HCT116 (cell line): ENCODE data around the gene HNRNPL. TPM values are rescaled to one million over a fixed set of nuclear protein-coding genes. Genes with fewer than 3 reads are reported as not detected.

ENCODE experiments used
- ATAC-seq: fragments of 200-7000 bp; cut with Tn5 transposase; 2 replicates; pipeline ENCODE4 v1.9.1; 2020; ENCODE audit warnings: mild to moderate bottlenecking, moderate library complexity
- BruUV-seq: library from RNA; stranded (reverse); fragments of 400-500 nt; replicated peaks from 2 replicates; lab custom pipeline; 2021; lab: Mats Ljungman, UMichigan
- CTCF ChIA-PET: fragments of 300-600 bp; sonication (Branson Sonifier 250); formaldehyde crosslinking; loops from one replicate; lab custom pipeline; 2021; ENCODE audit warnings: antibody characterized with exemption; lab: Charles Lee
- POLR2A ChIA-PET: fragments of 300-600, 350-600 bp; sonication (Branson Sonifier 250); formaldehyde crosslinking; loops from one replicate; lab custom pipeline; 2021; ENCODE audit warnings: antibody characterized with exemption; lab: Charles Lee
- RAD21 ChIA-PET, 2 experiments: fragments of 300-600 bp; sonication (Branson Sonifier 250); formaldehyde crosslinking; loops; one replicate each; lab custom pipeline; 2023; ENCODE audit warnings: low total read pairs in 2 of 2; ENCODE audit not compliant: uncharacterized antibody in 2 of 2, unreplicated experiment in 2 of 2, low non-redundant PET in 1 of 2; lab: Charles Lee
- DNase-seq: peaks from one replicate; pipeline ENCODE4 v3.0.0-alpha.2; 2010; ENCODE audit warnings: low read depth, low spot score
- H2AFZ ChIP-seq: fragments of 200-600 bp; shearing (Covaris generic), sonication (generic); 2 replicates; pipeline ENCODE4 v1.6.1; 2017; ENCODE audit warnings: low read depth, mixed run types, mixed read lengths, antibody characterized with exemption, low read length; ENCODE audit not compliant: poor library complexity, severe bottlenecking
- H3K27ac ChIP-seq: 2 replicates; pipeline ENCODE4 v1.5.1; 2012; ENCODE audit warnings: low read depth, low read length
- H3K27me3 ChIP-seq: fragments of 200-600 bp; sonication (generic); 2 replicates; pipeline ENCODE4 v1.6.1; 2016; ENCODE audit warnings: mixed run types, low read length, mixed read lengths; ENCODE audit not compliant: insufficient read depth
- H3K36me3 ChIP-seq, 2 experiments: fragments of 200-500 bp in 1 of 2; fragments of 200-600 bp in 1 of 2; sonication (Bioruptor generic) in 1 of 2; sonication (generic) in 1 of 2; 2 replicates each; pipeline versions ENCODE4 v1.5.1 to v1.6.1; 2014 to 2016; ENCODE audit warnings: low read length in 2 of 2, inconsistent platforms in 1 of 2, mixed read lengths in 1 of 2, mixed run types in 1 of 2; ENCODE audit not compliant: insufficient read depth in 2 of 2, control insufficient read depth in 1 of 2
- H3K4me1 ChIP-seq, 2 experiments: fragments of 200-600 bp in 1 of 2; sonication (generic) in 1 of 2; 2 replicates each; pipeline versions ENCODE4 v1.5.1 to v1.6.1; 2012 to 2017; ENCODE audit warnings: low read length in 2 of 2, inconsistent platforms in 1 of 2, mild to moderate bottlenecking in 1 of 2, mixed read lengths in 1 of 2, mixed run types in 1 of 2, moderate library complexity in 1 of 2; ENCODE audit not compliant: insufficient read depth in 2 of 2, control insufficient read depth in 1 of 2
- H3K4me2 ChIP-seq: fragments of 200-600 bp; sonication (generic); 2 replicates; pipeline ENCODE4 v1.6.1; 2017; ENCODE audit warnings: mixed run types, low read length, mixed read lengths
- H3K4me3 ChIP-seq, 2 experiments: fragments of 200-600 bp in 1 of 2; sonication (generic) in 1 of 2; replicated peaks in 1 of 2; 2 replicates each; pipeline ENCODE4 v1.5.1; 2011 to 2016; ENCODE audit warnings: low read length in 2 of 2, control low read depth in 1 of 2, low read depth in 1 of 2, mild to moderate bottlenecking in 1 of 2, mixed read lengths in 1 of 2, mixed run types in 1 of 2
- H3K79me2 ChIP-seq: fragments of 200-600 bp; sonication (generic); 2 replicates; pipeline ENCODE4 v1.6.1; 2017; ENCODE audit warnings: mild to moderate bottlenecking, mixed run types, low read length, moderate library complexity, mixed read lengths; ENCODE audit not compliant: insufficient read depth
- H3K9ac ChIP-seq: fragments of 200-600 bp; sonication (generic); 2 replicates; pipeline ENCODE4 v1.6.1; 2016; ENCODE audit warnings: low read length, mixed read lengths
- H3K9me2 ChIP-seq: fragments of 200-600 bp; sonication (generic), shearing (Covaris generic); 2 replicates; pipeline ENCODE4 v1.6.1; 2017; ENCODE audit warnings: mixed run types, mild to moderate bottlenecking, moderate library complexity; ENCODE audit not compliant: insufficient read depth
- H3K9me3 ChIP-seq, 2 experiments: fragments of 200-500 bp in 1 of 2; fragments of 200-600 bp in 1 of 2; sonication (Bioruptor generic) in 1 of 2; sonication (generic) in 1 of 2; 2 replicates each; pipeline ENCODE4 v1.6.1; 2014 to 2017; ENCODE audit warnings: low read length in 2 of 2, mixed read lengths in 2 of 2, inconsistent platforms in 1 of 2, low read depth in 1 of 2, mild to moderate bottlenecking in 1 of 2, mixed run types in 1 of 2, moderate library complexity in 1 of 2; ENCODE audit not compliant: control insufficient read depth in 1 of 2, insufficient read depth in 1 of 2
- H4K20me1 ChIP-seq: fragments of 200-600 bp; sonication (generic), shearing (Covaris generic); 2 replicates; pipeline ENCODE4 v1.6.1; 2017; ENCODE audit warnings: mixed run types, mild to moderate bottlenecking, moderate library complexity; ENCODE audit not compliant: insufficient read depth
- CEBPB ChIP-seq: IDR thresholded peaks from 2 replicates; pipeline ENCODE4 v1.6.1; 2012; ENCODE audit warnings: low read depth
- ELF1 ChIP-seq: IDR thresholded peaks from 2 replicates; pipeline ENCODE4 v1.6.1; 2012; ENCODE audit warnings: low read depth, borderline replicate concordance
- EZH2 ChIP-seq: fragments of 200-600 bp; sonication (generic); IDR thresholded peaks from 2 replicates; pipeline ENCODE4 v1.6.1; 2017; ENCODE audit warnings: antibody characterized with exemption, mixed run types
- EZH2phosphoT487 ChIP-seq: fragments of 200-600 bp; IDR thresholded peaks from 2 replicates; pipeline ENCODE4 v1.6.1; 2018; ENCODE audit warnings: antibody characterized with exemption, borderline replicate concordance
- FOSL1 ChIP-seq: IDR thresholded peaks from 2 replicates; pipeline ENCODE4 v1.6.1; 2012; ENCODE audit warnings: low read depth
- JUND ChIP-seq: IDR thresholded peaks from 2 replicates; pipeline ENCODE4 v1.6.1; 2012
- POLR2A ChIP-seq: IDR thresholded peaks from 2 replicates; pipeline ENCODE4 v1.7.0; 2011; ENCODE audit warnings: borderline replicate concordance; ENCODE audit not compliant: insufficient read depth, insufficient read length; ENCODE audit errors: extremely low read depth
- POLR2AphosphoS5 ChIP-seq: IDR thresholded peaks from 2 replicates; pipeline ENCODE4 v1.6.1; 2011; ENCODE audit warnings: mild to moderate bottlenecking, low read depth, low read length, moderate library complexity
- SIN3A ChIP-seq: IDR thresholded peaks from 2 replicates; pipeline ENCODE4 v1.6.1; 2012; ENCODE audit warnings: low read depth
- TCF7L2 ChIP-seq: IDR thresholded peaks from 2 replicates; pipeline ENCODE4 v1.7.0; 2011; ENCODE audit warnings: borderline replicate concordance, inconsistent platforms; ENCODE audit not compliant: insufficient read depth, insufficient read length; ENCODE audit errors: extremely low read depth
- ZFX ChIP-seq: fragments of 450-650 bp; IDR thresholded peaks from 2 replicates; pipeline ENCODE4 v1.6.1; 2017
- ZNF274 ChIP-seq: fragments of 200-500 bp; sonication (Bioruptor generic); IDR thresholded peaks from 2 replicates; pipeline ENCODE4 v1.6.1; 2014; ENCODE audit warnings: mild to moderate bottlenecking, low read depth, low read length, inconsistent platforms
- intact Hi-C: fragments of 100-400 bp; cut with micrococcal nuclease; formaldehyde crosslinking; loops from 2 replicates; pipeline ENCODE4 v1.10.0; 2022
- total RNA-seq: library from RNA; stranded (reverse); gene quantifications from one replicate; pipeline ENCODE4 v1.2.1, GENCODE V29; 2021; ENCODE audit not compliant: unreplicated experiment
- TF ChIP-seq, protein P1 (sequence below): IDR thresholded peaks from 2 replicates; pipeline ENCODE4 v1.6.1; 2012; ENCODE audit warnings: low read depth
- TF ChIP-seq, protein P2 (sequence below): IDR thresholded peaks from 2 replicates; pipeline ENCODE4 v1.6.1; 2011; ENCODE audit warnings: mild to moderate bottlenecking, low read length, moderate library complexity; ENCODE audit not compliant: insufficient replicate concordance; ENCODE audit errors: extremely low read depth
- TF ChIP-seq, protein P3 (sequence below): IDR thresholded peaks from 2 replicates; pipeline ENCODE4 v1.6.1; 2012

The HNRNPL gene
- total RNA-seq, 1 experiment from 2014 or later: 551 TPM

DNA sequence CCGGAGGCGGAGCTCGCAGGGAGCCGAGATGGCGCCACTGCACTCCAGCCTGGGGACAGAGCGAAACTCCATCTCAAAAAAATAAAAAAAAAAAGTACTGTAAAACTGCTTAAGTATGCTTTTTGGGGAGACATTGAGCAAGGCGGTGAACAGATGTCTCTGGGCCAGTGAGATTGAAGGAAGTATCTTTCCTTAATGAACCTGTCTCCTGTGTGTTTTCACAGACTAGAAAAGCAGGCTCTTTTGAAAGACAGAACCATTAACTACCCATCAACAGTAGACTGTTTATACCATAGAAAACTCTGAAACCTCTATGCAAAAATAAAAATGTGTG, 16.7 kb downstream of the HNRNPL start:
- ChIA-PET POLR2A (interaction anchor here (1.3 to 1.5 kb wide), 2 partner anchors 10 to 16 kb away, joined by 4 to 9 read pairs; no protein-coding TSS in a partner anchor), CTCF (no interaction called here), RAD21 (no interaction called here)
- no peaks in the 10 kb centered on the region for H3K9me2 ChIP-seq
- BruUV-seq: no TSS peak
- no peak overlapping the region for H2AFZ ChIP-seq
- no peaks in the 10 kb centered on the region for H3K9me3 ChIP-seq
- 0 out of 2 replicates have a peak overlapping the region, but pooled peaks have one; percentile 3 for H3K27ac ChIP-seq
- intact Hi-C loops: loop anchor here (5.0 kb wide), 1 partner anchor 96 kb away; no protein-coding TSS in a partner anchor
- no peak overlapping the region for H3K9ac ChIP-seq
- peaks cover 19% of the 10 kb centered on the region in 2 experiments; a peak in 3 of 4 replicates for H3K36me3 ChIP-seq
- H3K79me2 ChIP-seq: peaks cover 25% of the 10 kb centered on the region; the same call in 1 of the 2 replicates
- no peak overlapping the region for H3K4me3 ChIP-seq
- no peak overlapping the region for H3K4me2 ChIP-seq
- H4K20me1 ChIP-seq: no peaks in the 10 kb centered on the region
- peaks cover 2 to 17% of the 10 kb centered on the region in 2 experiments; a peak in 3 of 4 replicates for H3K4me1 ChIP-seq
- no peaks in the 10 kb centered on the region for H3K27me3 ChIP-seq
- no peak for TF ChIP-seq ZNF274
- TF ChIP-seq EZH2phosphoT487: no peak
- no peak for TF ChIP-seq EZH2
- no peak for DNase-seq
- ATAC-seq: no peak

DNA sequence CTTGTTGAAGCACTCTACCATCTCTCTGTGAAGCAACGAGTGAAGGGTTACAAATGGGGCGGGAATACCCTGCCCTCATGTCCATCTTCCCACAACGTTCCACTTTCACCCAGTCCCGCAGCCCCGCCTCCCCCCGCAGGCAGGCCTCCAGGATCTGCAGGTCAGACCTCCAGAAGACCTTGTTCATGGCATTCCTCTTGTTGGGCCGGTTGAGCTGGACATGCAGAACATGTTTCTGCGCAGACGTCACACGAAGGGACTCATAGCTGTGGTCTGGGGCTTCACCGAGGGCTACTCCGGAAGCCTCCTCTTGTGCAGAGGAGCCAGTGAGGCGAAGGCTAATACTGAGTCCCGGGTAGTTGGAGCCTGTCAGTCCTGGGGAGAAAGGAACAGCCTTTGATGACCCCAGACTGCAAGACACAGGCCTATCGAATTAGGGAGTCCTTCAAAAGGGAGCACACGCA, 18.6 kb downstream of the HNRNPL start:
- Histone ChIP-seq H3K9ac (peak overlapping the region; percentile 70), H4K20me1 (no peaks in the 10 kb centered on the region), H3K27ac (peak overlapping the region; percentile 66), H3K36me3 (peaks cover 3 to 8% of the 10 kb centered on the region in 2 experiments; a peak in 1 of 4 replicates), H3K9me2 (no peaks in the 10 kb centered on the region), H3K79me2 (peaks cover 36% of the 10 kb centered on the region), H3K27me3 (no peaks in the 10 kb centered on the region), H3K4me1 (peaks cover 2 to 16% of the 10 kb centered on the region in 2 experiments; a peak in 3 of 4 replicates), H3K4me2 (peak overlapping the region; percentile 84), H3K4me3 (peak overlapping the region; percentile 61 to 68), H2AFZ (no peak overlapping the region), H3K9me3 (no peaks in the 10 kb centered on the region)
- POLR2A ChIA-PET: interaction anchor here (1.0 to 1.2 kb wide), 2 partner anchors 9 to 57 kb away, joined by 3 to 4 read pairs; no protein-coding TSS in a partner anchor
- DNase-seq (no peak), ATAC-seq (peak; percentile 53)
- CTCF ChIA-PET: interaction anchor here (0.9 to 1.1 kb wide), 3 partner anchors 9 to 428 kb away, joined by 3 read pairs; partner anchors contain the start of gene FAM98C
- intact Hi-C loops: loop anchor here (5.0 kb wide), 1 partner anchor 94 kb away; no protein-coding TSS in a partner anchor
- RAD21 ChIA-PET: no interaction called here
- BruUV-seq: TSS peak; percentile 75
- TF ChIP-seq EZH2: no peak
- no peak for TF ChIP-seq POLR2AphosphoS5
- TF ChIP-seq, protein P1, sequence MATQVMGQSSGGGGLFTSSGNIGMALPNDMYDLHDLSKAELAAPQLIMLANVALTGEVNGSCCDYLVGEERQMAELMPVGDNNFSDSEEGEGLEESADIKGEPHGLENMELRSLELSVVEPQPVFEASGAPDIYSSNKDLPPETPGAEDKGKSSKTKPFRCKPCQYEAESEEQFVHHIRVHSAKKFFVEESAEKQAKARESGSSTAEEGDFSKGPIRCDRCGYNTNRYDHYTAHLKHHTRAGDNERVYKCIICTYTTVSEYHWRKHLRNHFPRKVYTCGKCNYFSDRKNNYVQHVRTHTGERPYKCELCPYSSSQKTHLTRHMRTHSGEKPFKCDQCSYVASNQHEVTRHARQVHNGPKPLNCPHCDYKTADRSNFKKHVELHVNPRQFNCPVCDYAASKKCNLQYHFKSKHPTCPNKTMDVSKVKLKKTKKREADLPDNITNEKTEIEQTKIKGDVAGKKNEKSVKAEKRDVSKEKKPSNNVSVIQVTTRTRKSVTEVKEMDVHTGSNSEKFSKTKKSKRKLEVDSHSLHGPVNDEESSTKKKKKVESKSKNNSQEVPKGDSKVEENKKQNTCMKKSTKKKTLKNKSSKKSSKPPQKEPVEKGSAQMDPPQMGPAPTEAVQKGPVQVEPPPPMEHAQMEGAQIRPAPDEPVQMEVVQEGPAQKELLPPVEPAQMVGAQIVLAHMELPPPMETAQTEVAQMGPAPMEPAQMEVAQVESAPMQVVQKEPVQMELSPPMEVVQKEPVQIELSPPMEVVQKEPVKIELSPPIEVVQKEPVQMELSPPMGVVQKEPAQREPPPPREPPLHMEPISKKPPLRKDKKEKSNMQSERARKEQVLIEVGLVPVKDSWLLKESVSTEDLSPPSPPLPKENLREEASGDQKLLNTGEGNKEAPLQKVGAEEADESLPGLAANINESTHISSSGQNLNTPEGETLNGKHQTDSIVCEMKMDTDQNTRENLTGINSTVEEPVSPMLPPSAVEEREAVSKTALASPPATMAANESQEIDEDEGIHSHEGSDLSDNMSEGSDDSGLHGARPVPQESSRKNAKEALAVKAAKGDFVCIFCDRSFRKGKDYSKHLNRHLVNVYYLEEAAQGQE: no peak
- no peak for TF ChIP-seq ELF1
- TF ChIP-seq EZH2phosphoT487: no peak
- no peak for TF ChIP-seq ZFX
- TF ChIP-seq, protein P2, sequence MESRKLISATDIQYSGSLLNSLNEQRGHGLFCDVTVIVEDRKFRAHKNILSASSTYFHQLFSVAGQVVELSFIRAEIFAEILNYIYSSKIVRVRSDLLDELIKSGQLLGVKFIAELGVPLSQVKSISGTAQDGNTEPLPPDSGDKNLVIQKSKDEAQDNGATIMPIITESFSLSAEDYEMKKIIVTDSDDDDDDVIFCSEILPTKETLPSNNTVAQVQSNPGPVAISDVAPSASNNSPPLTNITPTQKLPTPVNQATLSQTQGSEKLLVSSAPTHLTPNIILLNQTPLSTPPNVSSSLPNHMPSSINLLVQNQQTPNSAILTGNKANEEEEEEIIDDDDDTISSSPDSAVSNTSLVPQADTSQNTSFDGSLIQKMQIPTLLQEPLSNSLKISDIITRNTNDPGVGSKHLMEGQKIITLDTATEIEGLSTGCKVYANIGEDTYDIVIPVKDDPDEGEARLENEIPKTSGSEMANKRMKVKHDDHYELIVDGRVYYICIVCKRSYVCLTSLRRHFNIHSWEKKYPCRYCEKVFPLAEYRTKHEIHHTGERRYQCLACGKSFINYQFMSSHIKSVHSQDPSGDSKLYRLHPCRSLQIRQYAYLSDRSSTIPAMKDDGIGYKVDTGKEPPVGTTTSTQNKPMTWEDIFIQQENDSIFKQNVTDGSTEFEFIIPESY: no peak
- TF ChIP-seq JUND: no peak
- no peak for TF ChIP-seq SIN3A
- TF ChIP-seq TCF7L2: no peak
- TF ChIP-seq CEBPB: no peak
- TF ChIP-seq FOSL1: no peak
- TF ChIP-seq, protein P3, sequence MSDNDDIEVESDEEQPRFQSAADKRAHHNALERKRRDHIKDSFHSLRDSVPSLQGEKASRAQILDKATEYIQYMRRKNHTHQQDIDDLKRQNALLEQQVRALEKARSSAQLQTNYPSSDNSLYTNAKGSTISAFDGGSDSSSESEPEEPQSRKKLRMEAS: no peak
- TF ChIP-seq POLR2A: no peak
